ENCODE measurements around the gene IGLON5. TPM values are rescaled to one million over a fixed set of nuclear protein-coding genes. Genes with fewer than 3 reads are reported as not detected.

IGLON5 gene
- total RNA-seq, 4 donors from 2014 or later: 0.27 TPM; not detected in 3

GRCh38 chr19:51366389-51367254 lies 55.2 kb downstream of the IGLON5 start:
- DNase-seq (ENCODE audit: low spot score in 2 of 2): peak; percentile 98 to 100
- TF ChIP-seq CTCF (IDR thresholded peaks at IDR 0.05) (peak in 1 of 3 donors; percentile 64), POLR2A (IDR thresholded peaks at IDR 0.05) (peak in 1 of 2 donors; percentile 27)
- H3K4me3 ChIP-seq (ENCODE audit: low read depth, poor library complexity, severe bottlenecking): peak overlapping the region; percentile 60
- intact Hi-C loops (cut with DNase I; ENCODE audit: low total_unique reads): no loop called here
- 1% methylated on average over 49 to 54 of the region's 54 CpGs for WGBS, 2 donors

- DNase-seq (ENCODE audit: low spot score in 2 of 2): peak in 1 of 2 donors; percentile 37
- TF ChIP-seq CTCF (IDR thresholded peaks at IDR 0.05): no peak
- TF ChIP-seq POLR2A (IDR thresholded peaks at IDR 0.05): peak in 1 of 2 donors; percentile 52
- peak overlapping the region; percentile 41 for H3K4me3 ChIP-seq (ENCODE audit: low read depth, poor library complexity, severe bottlenecking)
- intact Hi-C loops (cut with DNase I; ENCODE audit: low total_unique reads): no loop called here
- WGBS, 2 donors: 0 to 1% methylated on average over 12 to 15 of the region's 15 CpGs
These were observed 55.8 kb downstream of the IGLON5 start for GRCh38 chr19:51367255-51367564.

- 3% methylated on average over 27 to 35 of the region's 64 CpGs for WGBS, 2 donors
- intact Hi-C loops (cut with DNase I; ENCODE audit: low total_unique reads): no loop called here
These were observed 56.3 kb downstream of the IGLON5 start for GRCh38 chr19:51367565-51368365.

GRCh38 chr19:51368366-51369282 lies 57.2 kb downstream of the IGLON5 start, which contains the start of gene CLDND2:
Gene CLDND2, minus strand, starts transcription at chr19:51369003. Its CDS starts 426 bp downstream, at chr19:51368577.
- peak within 1 kb of the TSS; percentile 70 for H3K4me3 ChIP-seq (ENCODE audit: low read depth, poor library complexity, severe bottlenecking)
- no peak for TF ChIP-seq CTCF (IDR thresholded peaks at IDR 0.05)
- no peak for TF ChIP-seq POLR2A (IDR thresholded peaks at IDR 0.05)
- WGBS, 2 donors: 67 to 75% methylated on average over 15 to 22 of the region's 23 CpGs
- no peak for DNase-seq (ENCODE audit: low spot score in 2 of 2)
- intact Hi-C loops (cut with DNase I; ENCODE audit: low total_unique reads): no loop called here

More at GRCh38 chr19:51367565-51368365, 56.3 kb downstream of the IGLON5 start:
- peak; percentile 99 to 100 for DNase-seq (ENCODE audit: low spot score in 2 of 2)
- peak overlapping the region; percentile 70 for H3K4me3 ChIP-seq (ENCODE audit: low read depth, poor library complexity, severe bottlenecking)
- TF ChIP-seq POLR2A (IDR thresholded peaks at IDR 0.05): no peak
- no peak for TF ChIP-seq CTCF (IDR thresholded peaks at IDR 0.05)

- 63 to 68% methylated on average over 4 of the region's 4 CpGs for WGBS, 2 donors
- intact Hi-C loops (cut with DNase I; ENCODE audit: low total_unique reads): no loop called here
- TF ChIP-seq CTCF (IDR thresholded peaks at IDR 0.05) (no peak), POLR2A (IDR thresholded peaks at IDR 0.05) (no peak)
- no peak overlapping the region for H3K4me3 ChIP-seq (ENCODE audit: low read depth, poor library complexity, severe bottlenecking)
- no peak for DNase-seq (ENCODE audit: low spot score in 2 of 2)
These were observed 58.8 kb downstream of the IGLON5 start for GRCh38 chr19:51370230-51370629.
